MM.1S (cell line): ENCODE data around the gene AQP1.

Source experiments
- CTCF ChIP-seq: fragments of 300-600 bp; sonication (generic); IDR thresholded peaks from 2 replicates; pipeline ENCODE4 v1.5.1; 2016; ENCODE audit warnings: antibody characterized with exemption, low read length, mixed read lengths
- EZH2 ChIP-seq: fragments of 300-600 bp; sonication (generic); optimal IDR thresholded peaks from 2 replicates; pipeline ENCODE3; 2017; ENCODE audit warnings: low read depth, mild to moderate bottlenecking, antibody characterized with exemption, low read length, mixed read lengths
- EZH2phosphoT487 ChIP-seq: fragments of 300-600 bp; sonication (generic); IDR thresholded peaks from 2 replicates; pipeline ENCODE4 v1.6.1; 2018; ENCODE audit warnings: antibody characterized with exemption, low read length

GRCh38 chr7:30887464-30887872, 24.2 kb upstream of the AQP1 start:
- TF ChIP-seq CTCF (no peak), EZH2 (no peak), EZH2phosphoT487 (no peak)
